GM12864 (cell line): ENCODE results near the gene ACTR3.
A peak's percentile ranks its signal among the peaks of the same experiment; 100 is the strongest.

ENCODE experiments used
- DNase-seq: peaks from one replicate; pipeline ENCODE4 v3.0.0-alpha.2; 2011; ENCODE audit warnings: low read depth
- H3K4me3 ChIP-seq: 2 replicates; pipeline ENCODE4 v1.5.1; 2011; ENCODE audit warnings: mild to moderate bottlenecking, low read depth, low read length, control low read depth
- CTCF ChIP-seq: IDR thresholded peaks from 2 replicates; pipeline ENCODE4 v1.5.1; 2011; ENCODE audit warnings: low read depth, mild to moderate bottlenecking, moderate library complexity, low read length, control low read depth, inconsistent platforms; ENCODE audit errors: missing control alignments

ACTR3 gene

GRCh38 chr2:113895819-113896563 lies 6.1 kb downstream of the ACTR3 start:
- DNase-seq, result no peak
- no peak for TF ChIP-seq CTCF
- H3K4me3 ChIP-seq, result peak overlapping the region; percentile 5; the same call in 1 of the 2 replicates

- DNase-seq, result no peak
- TF ChIP-seq CTCF, result no peak
- no peak overlapping the region; the same call in 1 of the 2 replicates for H3K4me3 ChIP-seq
Measured at GRCh38 chr2:113896791-113897190, 6.9 kb downstream of the ACTR3 start.

- no peak for TF ChIP-seq CTCF
- H3K4me3 ChIP-seq, result no peak overlapping the region; the same call in 1 of the 2 replicates
- no peak for DNase-seq
Measured at GRCh38 chr2:113898081-113898480, 8.2 kb downstream of the ACTR3 start.

- TF ChIP-seq CTCF, result no peak
- no peak overlapping the region for H3K4me3 ChIP-seq
- no peak for DNase-seq
Measured at GRCh38 chr2:113899166-113899565, 9.3 kb downstream of the ACTR3 start.

GRCh38 chr2:113901943-113902342 lies 12.1 kb downstream of the ACTR3 start:
- H3K4me3 ChIP-seq, result no peak overlapping the region
- TF ChIP-seq CTCF, result no peak
- no peak for DNase-seq

- DNase-seq, result no peak
- no peak for TF ChIP-seq CTCF
- no peak overlapping the region for H3K4me3 ChIP-seq
Measured at GRCh38 chr2:113905886-113906285, 16.0 kb downstream of the ACTR3 start.

GRCh38 chr2:113906647-113907046 lies 16.8 kb downstream of the ACTR3 start:
- no peak for TF ChIP-seq CTCF
- H3K4me3 ChIP-seq, result no peak overlapping the region
- DNase-seq, result no peak
